HuH-7 (cell line): ENCODE measurements around the gene SOX5.
A peak's percentile ranks its signal among the peaks of the same experiment; 100 is the strongest.
"Not testable (repeated sequence)": the region's sequence is repeated elsewhere in the genome, so short reads cannot be mapped to it uniquely, and the experiment has no call there.

Source experiments
- DNase-seq: peaks from one replicate; pipeline ENCODE4 v3.0.0; 2011; ENCODE audit warnings: low spot score

SOX5 gene

DNA sequence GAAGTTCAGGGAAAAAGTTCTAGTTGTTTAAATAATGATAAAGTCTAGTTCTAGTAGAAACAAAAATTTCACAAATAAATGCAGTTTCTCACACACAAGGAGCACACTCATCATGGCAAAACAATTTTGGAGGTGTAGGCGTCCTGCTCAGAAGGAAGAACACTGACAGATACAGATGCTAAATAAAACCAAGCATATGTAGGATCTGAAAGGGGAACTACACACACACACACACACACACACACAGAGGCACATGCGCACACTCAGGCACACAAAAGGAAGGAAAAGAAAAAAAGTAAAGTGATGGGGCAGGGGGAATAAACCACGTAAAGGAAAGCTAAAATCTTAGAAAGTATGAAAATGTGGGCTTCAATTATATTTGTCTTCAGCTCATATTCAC lies 117.7 kb downstream of the SOX5 start:
- no peak for DNase-seq

DNA sequence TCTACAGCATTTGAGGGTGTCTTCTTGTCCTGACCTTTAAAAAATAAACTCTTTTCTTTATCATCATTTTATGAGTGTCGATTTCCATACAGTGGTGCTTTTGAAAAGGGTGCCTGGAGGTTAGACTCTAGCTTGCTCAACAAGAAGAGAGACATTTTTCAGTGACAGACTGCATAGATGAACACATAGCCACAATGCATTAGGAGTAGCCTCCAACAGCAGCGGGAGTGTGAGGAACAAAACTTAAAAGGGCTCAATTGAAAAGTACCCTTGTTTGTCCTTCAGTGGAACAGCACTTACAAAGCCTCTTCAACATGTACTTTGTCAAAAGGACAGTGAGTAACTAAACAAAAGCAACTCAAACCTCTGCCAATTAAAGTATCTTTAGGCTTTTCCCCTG lies 119.3 kb downstream of the SOX5 start:
- DNase-seq, result no peak

DNA sequence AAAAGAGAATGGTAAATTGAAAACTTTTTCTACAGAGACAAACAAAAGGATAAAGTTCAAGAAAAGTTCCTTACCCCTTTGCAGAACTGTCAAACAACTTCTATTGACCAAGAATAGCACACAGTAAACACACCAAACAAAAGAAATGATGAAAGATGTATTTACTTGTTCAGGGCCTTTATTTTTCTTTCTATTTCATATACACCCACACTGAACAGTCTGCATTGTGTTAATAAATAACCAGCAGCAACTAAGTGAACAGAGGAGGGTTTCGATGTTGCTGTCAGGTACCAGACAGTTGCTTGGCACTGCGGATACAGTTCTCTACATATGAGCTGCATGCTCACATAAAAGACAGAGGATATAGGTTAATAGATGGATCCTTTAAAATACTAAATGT lies 122.1 kb downstream of the SOX5 start:
- peak; percentile 16 for DNase-seq

DNA sequence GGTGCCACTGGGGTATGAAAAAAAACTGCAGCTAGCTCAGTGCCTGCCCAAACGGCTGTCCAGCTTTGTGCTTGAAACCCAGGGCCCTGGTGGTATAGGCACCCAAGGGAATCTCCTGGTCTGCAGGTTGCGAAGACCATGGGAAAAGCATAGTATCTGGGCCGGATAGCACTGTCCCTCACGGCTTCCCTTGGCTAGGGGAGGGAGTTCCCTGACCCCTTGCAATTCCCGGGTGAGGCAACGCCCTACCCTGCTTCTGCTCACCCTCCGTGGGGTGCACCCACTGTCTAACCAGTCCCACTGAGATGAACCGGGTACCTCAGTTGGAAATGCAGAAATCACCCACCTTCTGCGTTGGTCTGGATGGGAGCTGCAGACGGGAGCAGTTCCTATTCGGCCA lies 124.3 kb downstream of the SOX5 start:
- not testable (repeated sequence) for DNase-seq

DNA sequence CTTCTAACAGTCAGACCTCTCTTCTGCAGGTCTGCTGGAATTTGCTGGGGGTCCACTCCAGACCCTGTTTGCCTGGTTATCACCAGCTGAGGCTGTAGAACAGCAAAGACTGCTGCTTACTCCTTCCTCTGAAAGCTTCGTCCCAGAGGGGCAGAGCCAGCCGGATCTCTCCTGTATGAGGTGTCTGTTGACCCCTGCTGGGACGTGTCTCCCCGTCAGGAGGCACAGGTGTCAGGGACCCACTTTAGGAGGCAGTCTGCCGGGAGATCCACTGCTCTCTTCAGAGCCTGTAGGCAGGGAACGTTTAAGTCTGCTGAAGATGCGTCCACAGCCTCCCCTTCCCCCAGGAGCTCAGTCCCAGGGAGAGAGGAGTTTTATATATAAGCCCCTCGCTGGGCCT lies 125.1 kb downstream of the SOX5 start:
- no peak for DNase-seq

DNA sequence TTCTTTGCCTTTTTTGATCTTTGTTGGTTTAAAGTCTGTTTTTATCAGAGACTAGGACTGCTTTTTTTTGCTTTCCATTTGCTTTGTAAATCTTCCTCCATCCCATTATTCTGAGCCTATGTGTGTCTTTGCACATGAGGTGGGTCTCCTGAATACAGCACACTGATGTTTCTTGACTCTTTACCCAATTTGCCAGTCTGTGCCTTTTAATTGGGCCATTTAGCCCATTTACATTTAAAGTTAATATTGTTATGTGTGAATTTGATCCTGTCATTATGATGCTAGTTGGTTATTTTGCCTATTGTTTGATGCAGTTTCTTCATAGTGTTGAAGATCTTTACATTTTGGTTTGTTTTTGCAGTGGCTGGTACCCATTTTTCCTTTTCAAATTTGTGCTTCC lies 126.6 kb downstream of the SOX5 start:
- not testable (repeated sequence) for DNase-seq

DNA sequence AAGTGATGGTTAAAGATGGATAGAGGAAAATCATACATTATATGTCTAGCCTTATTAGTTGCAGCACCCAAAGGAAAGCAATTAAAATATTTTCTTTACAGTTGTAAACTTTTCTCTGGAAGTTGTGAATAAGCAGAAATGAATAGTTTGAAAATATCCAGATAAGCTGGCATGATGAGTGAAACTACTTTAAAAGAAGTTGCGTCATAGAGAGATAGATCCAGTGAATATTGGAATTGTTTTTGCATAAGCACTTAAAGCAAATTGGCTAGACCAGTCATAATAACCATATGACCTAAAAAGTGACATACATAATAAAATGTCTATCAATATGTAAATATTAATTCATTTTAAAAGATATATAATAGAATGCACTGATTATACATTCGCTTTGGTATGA lies 132.1 kb downstream of the SOX5 start:
- DNase-seq, result no peak

DNA sequence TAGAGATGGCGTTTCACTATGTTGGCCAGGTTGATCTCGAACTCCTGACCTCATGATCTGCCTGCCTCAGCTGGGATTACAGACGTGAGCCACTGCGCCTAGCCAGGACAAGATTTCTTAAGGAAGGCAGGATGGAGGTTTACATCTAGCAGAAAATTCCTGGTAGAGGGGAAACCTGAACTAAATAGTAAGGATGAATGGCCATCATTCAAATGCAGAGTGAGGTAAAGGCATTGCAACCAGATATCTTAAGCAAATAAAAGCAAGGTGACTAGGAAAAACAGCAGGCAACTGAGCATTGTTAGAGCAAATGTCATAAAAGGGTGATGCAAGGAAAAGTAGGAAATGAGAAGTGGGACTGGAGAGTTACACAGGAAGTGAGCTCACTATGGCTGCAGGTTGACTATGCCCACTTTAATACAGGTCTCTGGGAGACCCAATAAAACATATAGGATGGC lies 133.0 kb downstream of the SOX5 start:
- peak; percentile 39 for DNase-seq

DNA sequence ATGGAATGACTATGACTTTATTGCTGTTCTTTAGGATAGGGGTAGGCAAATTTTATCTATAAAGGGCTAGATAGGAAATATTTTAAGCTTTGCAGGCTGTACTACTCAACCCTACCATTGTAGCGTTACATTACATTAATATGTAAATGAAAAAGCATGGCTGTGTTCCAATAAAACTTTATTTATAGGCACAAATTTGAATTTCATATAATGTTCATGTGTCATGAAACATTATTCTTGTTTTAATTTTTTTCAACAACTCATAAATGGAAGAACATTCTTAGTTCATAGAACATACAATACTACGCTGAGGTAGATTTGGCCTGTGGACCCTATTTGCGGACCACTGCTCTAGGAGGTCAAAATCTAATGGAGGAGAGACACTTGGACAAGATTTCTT lies 133.7 kb downstream of the SOX5 start:
- DNase-seq, result no peak

DNA sequence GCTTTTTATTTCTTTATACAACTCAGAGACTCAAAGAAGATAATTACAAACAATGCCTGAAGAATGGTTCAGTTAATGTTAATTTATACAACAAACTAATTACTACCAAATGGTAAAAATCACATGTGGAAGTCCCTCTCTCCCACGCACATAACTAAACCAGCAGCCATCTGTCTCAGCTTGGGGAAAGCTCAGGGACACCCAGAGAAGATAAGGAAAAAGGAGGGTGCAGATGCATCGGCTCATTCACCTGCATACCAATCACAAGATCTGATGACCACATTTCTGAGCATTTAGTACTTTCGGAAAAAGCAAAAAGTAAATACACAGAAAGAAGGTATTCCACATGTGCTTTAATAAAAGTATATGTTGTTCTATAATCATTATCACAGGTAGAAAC lies 136.3 kb downstream of the SOX5 start:
- no peak for DNase-seq

DNA sequence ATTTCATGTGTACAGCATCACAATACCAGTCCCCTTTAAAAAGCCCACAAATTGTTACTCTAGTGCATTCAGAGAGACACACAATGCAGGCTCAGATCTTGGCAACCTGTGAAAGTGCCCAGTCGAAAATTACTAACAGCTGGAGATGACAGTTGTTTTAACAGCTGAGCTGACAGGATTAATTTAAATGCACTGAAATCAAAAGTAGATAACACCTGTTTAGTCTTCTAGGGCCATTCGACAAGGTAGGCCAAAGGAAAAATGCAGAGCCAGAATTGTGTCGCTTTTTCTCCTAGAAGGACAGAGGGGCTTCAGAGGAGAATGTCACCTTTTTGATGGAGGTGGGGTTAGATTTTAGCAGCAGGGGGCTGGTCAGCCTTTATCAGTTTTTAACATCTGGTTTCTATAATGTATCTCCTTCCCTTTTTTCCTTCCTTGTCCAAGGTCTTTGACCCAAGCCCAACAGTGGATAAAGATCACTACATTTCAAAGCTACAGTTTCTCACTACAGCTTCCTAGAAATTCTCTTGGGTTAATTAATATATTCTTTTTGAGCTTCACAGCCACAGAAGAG lies 139.1 kb downstream of the SOX5 start:
- DNase-seq, result no peak

DNA sequence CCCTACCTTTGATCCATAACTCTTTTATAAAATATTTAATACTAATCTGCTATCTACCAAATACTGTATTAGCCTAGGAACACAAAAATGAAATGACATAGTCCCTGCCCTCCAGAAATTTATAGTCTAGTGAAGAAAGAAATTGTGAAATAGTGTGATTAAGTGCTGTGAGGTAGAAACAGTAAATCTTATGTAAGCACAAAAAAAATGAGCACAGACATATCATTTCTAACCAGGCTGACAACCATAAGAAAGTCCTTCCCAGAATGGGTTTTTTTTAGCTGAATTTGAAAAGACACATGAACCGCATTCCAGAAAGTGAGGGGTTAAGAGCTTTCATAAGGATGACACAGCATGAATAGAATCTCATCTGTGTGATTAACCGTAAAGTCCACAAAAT lies 145.9 kb downstream of the SOX5 start:
- no peak for DNase-seq

DNA sequence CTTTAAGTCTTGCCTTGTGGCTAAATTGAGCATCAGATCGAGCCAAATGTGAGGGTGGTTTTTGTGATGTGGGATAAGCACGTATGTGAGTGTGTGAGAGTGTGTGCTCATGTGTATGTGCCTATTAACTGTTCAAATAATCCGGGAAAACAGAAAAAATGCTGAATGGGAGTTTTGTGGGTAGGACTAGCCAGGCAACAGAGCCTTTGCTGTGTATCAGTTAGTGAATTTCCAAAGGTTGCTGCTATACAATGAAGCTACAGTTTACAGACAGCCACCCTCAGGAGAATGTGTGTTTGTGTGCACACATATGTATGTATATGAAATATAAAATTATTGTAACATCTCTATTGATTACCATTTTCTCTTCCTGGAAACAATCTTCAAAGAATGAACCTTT lies 154.0 kb downstream of the SOX5 start:
- no peak for DNase-seq

DNA sequence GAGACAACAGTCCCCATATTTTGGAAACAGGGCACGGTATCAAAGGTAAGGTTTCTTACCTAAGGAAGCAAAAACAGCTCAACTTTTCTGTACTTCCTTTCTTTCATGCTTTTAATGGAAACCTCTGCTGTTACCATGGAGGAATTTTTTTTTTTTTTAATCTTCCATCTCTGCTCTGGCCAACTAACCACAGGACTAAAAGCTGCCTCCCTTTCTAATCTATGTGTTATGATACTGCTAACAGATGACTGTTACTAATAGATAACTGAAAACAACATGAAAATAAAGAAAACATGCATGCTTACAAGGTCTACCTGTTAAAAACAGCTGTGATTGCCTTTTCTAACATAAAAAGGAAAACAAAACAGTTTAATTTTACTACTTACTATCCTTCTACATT lies 168.4 kb downstream of the SOX5 start:
- no peak for DNase-seq

DNA sequence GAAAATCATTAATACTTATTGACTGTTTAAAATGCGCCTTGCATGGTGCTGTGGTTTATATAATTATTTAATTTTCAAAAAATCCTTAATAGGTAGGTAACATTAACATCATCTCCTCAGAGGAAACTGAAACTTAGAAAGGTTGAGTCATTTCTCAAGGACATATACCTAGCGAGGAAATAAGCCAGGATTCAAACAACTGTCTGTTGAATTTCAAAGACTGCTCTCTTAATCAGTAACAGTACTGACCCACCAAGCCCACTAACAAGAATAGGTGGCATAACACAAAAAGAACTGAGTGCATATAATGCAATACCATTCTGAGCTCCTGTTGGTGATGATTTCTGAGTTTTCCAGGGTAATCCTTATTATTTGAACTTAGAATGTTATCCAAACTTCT lies 174.3 kb downstream of the SOX5 start:
- no peak for DNase-seq

DNA sequence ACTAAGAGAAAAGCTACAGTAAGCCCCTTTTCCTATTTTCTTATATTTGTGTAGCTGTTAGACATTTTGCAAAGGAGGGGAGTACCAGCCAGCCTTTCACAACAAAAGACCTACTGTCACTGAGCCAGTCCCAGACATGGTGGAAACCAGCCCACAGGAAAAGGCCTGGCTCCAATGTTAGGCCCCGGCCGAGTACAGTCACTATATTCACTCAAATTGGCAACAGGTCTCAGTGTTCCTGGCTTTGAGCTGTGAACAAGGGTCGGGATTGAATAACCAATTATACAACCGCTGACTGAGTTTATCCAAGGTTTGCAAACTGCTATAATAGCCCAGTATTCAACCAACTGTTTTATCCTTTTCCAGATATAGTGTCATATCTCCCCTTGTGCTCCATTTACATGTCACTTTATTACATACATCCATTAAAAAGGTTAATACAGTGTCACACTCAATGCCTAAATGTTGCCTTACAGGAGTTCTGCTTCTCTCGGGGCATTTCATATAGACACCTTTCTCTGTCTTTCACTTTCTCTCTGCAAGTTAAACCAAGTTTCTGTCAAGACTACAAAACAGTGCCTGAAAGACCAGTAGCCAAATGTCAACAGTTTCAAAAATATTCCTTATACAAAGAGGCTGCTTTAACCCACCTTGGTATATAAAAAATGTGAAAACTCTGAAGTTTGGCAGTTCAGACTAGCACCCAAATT lies 178.1 kb downstream of the SOX5 start:
- DNase-seq, result no peak

DNA sequence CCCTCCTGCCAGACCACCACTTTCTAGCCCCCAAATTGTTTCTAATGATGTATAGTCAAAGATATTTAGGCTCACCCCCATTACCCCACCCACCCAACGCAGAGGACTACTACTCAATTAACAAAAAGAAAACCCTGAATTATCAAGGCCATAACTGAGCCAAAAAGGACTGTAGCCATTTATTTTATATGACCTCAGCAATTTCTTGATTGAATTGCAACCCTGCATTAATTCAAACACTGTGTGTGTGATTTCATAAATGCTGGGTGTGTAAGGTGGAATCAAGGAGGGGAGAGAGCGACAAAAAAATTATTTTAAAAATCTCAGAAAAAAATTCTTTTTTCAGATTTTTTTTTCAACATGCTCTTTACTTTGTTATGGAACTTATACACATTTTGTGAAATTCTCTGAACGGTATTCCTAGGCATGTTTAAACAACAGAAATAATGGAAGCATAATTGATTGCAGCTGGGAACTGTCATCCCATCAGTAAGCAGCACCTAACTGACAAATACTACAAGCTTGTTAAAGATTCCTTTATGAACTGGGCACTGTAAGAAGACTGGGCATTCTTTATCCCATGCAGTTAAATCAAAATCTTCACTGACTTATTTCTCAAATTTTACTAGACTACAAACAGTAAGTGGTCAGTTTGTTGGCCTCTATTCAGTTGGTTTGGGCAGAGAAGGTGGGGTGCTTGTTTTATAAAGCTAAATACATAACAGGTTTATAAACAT lies 179.1 kb downstream of the SOX5 start:
- DNase-seq, result no peak

DNA sequence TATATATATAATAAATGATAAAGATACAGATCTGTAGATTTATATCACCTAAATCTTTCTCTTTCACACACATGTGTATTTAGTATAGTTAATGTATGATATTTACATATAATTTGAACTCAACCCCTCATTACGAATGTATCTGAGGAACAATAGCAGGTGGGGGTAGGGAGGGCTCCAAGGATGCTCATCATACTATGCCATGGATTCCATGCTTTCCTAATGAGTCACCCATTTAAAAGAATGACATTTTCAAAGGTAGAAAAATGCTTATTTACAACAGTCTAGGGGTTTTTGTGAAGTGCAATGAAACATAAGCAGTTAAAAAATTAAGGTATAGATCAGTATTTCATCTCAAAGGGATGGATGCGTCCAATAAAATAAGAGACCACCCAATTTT lies 181.6 kb downstream of the SOX5 start:
- DNase-seq, result no peak

DNA sequence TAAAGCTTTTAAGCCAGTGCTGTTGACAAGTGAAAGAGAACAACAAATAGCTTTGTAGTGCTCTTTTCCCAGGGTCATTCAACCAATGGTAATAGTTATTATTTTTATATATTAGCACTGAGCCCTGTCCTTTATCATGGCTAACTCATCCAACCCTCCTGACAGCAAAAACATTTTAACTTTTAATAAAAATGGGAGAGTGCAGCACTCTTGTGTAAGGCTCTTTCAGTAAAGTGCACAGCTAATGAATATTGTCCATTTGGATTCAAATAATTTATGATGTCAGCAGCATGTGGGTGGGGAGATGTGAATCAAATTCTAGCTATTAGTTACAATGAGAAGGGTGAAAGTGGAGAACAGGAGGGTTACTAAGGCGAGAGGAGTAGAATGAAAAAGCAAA lies 185.7 kb downstream of the SOX5 start:
- DNase-seq, result no peak

DNA sequence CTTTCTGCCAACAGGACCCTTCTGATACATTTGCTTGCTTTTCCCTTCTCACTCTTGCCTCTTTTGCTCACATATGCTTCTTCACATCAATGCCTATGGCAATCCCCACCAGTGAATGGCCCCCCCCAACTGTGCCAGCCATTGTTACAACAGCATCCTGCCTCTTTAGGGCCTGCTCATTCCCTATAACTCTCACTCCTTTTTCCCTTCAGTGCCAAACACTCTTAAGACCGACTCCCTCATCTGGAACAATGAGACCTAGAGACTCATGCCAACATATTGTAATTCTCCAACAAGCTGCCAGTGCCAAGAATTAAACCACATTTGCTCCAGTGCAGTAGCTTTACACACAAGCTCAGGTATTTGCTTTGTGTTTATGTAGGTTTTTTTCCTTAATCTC lies 189.0 kb downstream of the SOX5 start:
- DNase-seq, result no peak

DNA sequence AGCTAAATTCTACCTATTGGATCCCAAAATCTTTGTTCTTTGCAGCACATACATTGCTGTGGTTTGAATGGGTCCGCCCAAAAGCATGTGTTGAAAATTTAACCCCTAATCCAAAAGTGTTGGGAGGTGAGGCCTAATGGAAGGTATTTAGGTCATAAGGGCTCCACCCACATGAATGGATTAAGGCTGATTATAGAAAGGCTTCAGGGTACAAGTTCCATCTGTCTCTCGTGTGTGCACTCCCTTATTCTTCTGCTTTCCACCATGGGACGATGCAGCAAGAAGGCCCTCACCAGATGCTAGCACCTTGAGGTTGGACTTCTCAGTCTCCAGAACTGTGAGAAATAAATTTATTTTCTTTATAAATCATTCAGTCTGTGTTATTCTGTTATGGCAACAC lies 190.9 kb downstream of the SOX5 start:
- no peak for DNase-seq

DNA sequence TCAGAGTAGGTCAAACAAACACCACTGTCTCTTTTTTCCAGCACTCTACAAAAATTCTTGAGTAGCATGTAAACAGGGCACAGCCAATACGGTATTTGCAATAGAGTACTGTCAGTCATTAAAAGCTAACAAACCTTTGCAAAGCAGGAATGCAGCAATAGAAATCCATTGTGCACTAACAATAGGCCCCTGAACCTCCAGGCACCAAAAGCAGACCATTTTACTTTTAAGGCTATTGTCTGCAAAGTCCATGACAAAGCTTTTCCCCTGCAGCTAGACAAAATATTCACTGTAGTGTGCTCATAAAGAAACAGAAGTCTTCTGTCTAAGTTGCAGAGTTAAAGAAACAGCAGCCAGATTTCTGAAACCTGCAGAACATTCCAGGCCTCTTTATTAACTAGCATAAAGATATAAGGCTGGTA lies 191.9 kb downstream of the SOX5 start:
- DNase-seq, result peak; percentile 14

DNA sequence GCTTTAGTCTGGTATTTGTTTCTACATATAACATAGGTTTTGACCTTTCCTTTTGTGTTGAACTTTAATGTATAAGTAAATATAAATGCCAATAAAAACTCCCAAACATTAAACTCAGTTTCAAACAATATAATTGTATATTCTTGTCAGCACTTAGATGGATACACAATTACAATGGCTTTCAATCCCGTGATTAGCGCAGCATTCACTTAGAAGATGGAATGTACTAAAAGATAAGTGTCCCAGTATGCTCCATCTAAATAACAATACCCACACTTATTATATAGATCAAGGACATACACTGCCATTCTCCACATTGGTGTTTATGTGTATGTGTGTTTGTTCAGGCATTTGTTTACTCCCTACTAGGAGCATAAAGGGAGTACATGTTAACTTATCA lies 193.1 kb downstream of the SOX5 start:
- DNase-seq, result no peak
